Right atrium auricular region (tissue), 2 donors: ENCODE data around the gene SMC2. TPM values are rescaled to one million over a fixed set of nuclear protein-coding genes. Genes with fewer than 3 reads are reported as not detected.
A peak's percentile ranks its signal among the peaks of the same experiment; 100 is the strongest.

Experiments used
- DNase-seq: peaks from one replicate; pipeline ENCODE4 v3.0.0-alpha.2; 2019; ENCODE audit warnings: low spot score
- H3K27ac ChIP-seq, 2 donors: fragments of 200-600 bp; sonication (generic); 1 replicate in 1 of 2; 2 replicates in 1 of 2; pipeline ENCODE4 v1.5.1; 2016 to 2019
- H3K27me3 ChIP-seq, 2 donors: fragments of 200-600 bp; sonication (generic); one replicate each; pipeline versions ENCODE4 v1.5.1 to v1.6.0; 2017 to 2019
- H3K36me3 ChIP-seq: fragments of 200-600 bp; sonication (generic); one replicate; pipeline ENCODE4 v1.5.1; 2016
- H3K4me1 ChIP-seq, 2 donors: fragments of 200-600 bp; sonication (generic); one replicate each; pipeline versions ENCODE4 v1.5.1 to v1.6.0; 2017 to 2019
- H3K4me3 ChIP-seq, 2 donors: fragments of 200-600 bp; sonication (generic); 1 replicate in 1 of 2; 2 replicates in 1 of 2; pipeline ENCODE4 v1.5.1; 2017 to 2019; ENCODE audit warnings: mild to moderate bottlenecking in 1 of 2, moderate library complexity in 1 of 2
- H3K9me3 ChIP-seq, 2 donors: fragments of 200-600 bp; sonication (generic); one replicate each; pipeline ENCODE4 v1.5.1; 2019
- total RNA-seq, 2 donors: library from RNA; depleted of rRNA; stranded (reverse); fragments of >200 nt; gene quantifications; one replicate each; pipeline ENCODE4 v1.1.0, GENCODE V29; 2016
- TF ChIP-seq, protein P1 (sequence below), 2 donors: fragments of 200-600 bp; sonication (generic); IDR thresholded peaks; one replicate each; pipeline ENCODE4 v1.5.1; 2019; ENCODE audit warnings: antibody characterized with exemption in 2 of 2

The SMC2 gene
- total RNA-seq, 2 donors from 2014 or later, result 6.2 to 14.5 TPM

DNA sequence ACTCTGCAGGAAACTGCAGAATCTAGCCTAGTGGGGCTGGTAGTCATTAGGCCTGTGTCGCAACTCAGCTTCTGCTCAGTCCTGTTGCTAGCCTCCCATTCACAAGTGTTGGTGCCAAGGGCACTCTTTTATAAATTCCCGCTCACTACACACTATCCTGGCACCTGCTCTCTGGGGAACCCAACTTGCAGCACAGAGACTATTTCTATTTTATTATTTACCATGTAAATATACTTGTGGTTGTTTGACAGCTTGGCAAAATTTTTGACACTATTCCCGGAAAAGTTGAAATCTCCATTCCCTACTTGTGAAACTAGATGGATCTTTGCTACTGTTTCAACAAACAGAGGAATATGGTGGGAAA is 20.4 kb upstream of the SMC2 start:
- H3K4me3 ChIP-seq, result no peak overlapping the region
- no peaks in the 10 kb centered on the region for H3K4me1 ChIP-seq
- DNase-seq, result no peak
- H3K27ac ChIP-seq, result peak overlapping the region in 1 of 2 donors; percentile 47
- TF ChIP-seq, protein P1, sequence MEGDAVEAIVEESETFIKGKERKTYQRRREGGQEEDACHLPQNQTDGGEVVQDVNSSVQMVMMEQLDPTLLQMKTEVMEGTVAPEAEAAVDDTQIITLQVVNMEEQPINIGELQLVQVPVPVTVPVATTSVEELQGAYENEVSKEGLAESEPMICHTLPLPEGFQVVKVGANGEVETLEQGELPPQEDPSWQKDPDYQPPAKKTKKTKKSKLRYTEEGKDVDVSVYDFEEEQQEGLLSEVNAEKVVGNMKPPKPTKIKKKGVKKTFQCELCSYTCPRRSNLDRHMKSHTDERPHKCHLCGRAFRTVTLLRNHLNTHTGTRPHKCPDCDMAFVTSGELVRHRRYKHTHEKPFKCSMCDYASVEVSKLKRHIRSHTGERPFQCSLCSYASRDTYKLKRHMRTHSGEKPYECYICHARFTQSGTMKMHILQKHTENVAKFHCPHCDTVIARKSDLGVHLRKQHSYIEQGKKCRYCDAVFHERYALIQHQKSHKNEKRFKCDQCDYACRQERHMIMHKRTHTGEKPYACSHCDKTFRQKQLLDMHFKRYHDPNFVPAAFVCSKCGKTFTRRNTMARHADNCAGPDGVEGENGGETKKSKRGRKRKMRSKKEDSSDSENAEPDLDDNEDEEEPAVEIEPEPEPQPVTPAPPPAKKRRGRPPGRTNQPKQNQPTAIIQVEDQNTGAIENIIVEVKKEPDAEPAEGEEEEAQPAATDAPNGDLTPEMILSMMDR (IDR thresholded peaks at IDR 0.05), result no peak
- H3K27me3 ChIP-seq, result no peaks in the 10 kb centered on the region
- H3K9me3 ChIP-seq, result no peaks in the 10 kb centered on the region
- no peaks in the 10 kb centered on the region for H3K36me3 ChIP-seq

DNA sequence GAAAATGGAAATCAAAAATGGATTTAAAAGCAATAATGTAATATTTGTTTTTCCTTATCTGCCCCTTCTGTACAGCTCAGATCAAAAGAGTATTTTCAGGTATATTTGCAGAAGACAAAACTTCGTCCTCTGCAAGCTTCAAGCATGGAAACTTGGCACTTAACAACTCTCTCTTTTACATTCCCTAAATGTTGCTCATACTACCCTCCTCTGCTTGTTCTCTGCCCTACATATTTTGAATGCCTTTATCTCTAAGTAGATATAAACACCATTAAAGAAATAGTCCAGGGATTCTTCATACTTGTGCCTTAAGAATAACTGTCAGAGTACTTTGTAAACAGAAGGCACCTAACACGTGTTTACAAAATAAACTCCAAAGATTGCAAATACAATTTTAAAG is 19.2 kb upstream of the SMC2 start:
- no peaks in the 10 kb centered on the region for H3K27me3 ChIP-seq

DNA sequence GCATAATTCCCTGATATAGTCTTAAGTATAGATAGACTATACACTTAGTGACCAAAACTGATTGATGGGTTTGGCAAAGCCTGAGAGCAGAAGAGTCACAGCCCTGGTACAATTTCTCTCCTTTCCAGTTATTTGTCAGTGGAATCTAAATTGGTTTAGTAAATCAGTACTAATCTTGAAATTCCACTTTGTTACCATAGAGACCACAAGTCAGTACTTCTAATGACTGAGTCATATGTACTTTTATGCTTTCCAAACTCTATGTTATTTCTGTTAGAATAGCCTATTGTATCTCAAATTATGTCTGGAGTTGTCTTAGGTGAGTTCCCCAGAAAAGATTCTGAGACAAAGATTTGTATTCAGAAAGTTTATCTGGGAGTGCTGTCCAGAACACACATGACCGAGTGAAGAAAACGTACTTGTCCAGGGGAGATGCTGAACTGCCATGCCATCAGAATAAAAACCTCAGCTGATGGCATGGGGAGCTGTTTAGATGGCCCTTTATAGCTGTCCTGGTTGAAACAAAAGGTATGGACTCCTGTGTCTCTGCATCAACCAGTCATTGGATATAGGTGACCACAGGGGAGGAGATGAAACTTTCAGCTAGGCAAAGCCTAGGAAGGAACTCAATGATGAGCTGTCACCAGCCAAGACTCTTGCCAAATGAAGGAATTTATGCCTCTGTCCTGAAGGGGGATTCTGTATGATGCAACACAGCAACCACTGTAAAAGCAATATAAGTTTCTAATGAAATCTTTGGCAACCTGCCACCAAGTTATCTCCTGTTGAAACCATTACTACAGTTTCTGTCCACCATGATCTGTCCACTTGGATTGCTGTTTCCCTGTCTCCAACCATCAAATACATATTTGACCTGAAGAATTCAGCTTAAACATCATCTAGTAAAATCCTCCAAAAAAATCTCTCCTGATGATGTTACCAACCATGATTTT is 18.0 kb upstream of the SMC2 start:
- Histone ChIP-seq H3K4me1 (no peaks in the 10 kb centered on the region), H3K27me3 (no peaks in the 10 kb centered on the region), H3K36me3 (no peaks in the 10 kb centered on the region), H3K9me3 (no peaks in the 10 kb centered on the region), H3K27ac (peak overlapping the region in 1 of 2 donors; percentile 3), H3K4me3 (no peak overlapping the region)
- TF ChIP-seq, protein P1 (IDR thresholded peaks at IDR 0.05), result no peak
- DNase-seq, result no peak

More for the DNA sequence above, 19.2 kb upstream of the SMC2 start:
- Histone ChIP-seq H3K27ac (peak overlapping the region in 1 of 2 donors; percentile 3), H3K36me3 (no peaks in the 10 kb centered on the region), H3K9me3 (no peaks in the 10 kb centered on the region), H3K4me1 (no peaks in the 10 kb centered on the region), H3K4me3 (no peak overlapping the region)
- DNase-seq, result no peak
- TF ChIP-seq, protein P1 (IDR thresholded peaks at IDR 0.05), result no peak

DNA sequence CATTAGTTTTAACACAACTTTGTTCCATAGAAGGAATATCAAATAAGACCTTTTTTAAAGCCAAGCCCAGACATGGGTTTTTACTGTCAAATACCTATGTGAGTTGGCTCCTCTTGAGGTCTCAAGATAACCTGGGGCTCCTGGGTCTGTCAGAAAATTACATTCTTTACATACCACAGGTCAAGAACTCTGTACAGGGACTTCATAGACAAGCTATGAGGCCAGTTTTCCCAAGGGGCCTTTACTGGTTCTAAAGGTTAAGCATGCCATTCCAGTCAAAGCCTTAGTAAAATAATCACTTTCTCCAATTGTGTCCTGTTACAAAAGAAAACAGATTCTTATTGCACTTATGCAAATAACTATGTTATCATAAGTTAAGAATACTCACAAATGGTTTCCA is 15.5 kb upstream of the SMC2 start:
- no peak for DNase-seq
- Histone ChIP-seq H3K27me3 (no peaks in the 10 kb centered on the region), H3K9me3 (no peaks in the 10 kb centered on the region), H3K27ac (no peak overlapping the region), H3K4me1 (no peaks in the 10 kb centered on the region), H3K36me3 (no peaks in the 10 kb centered on the region), H3K4me3 (no peak overlapping the region)
- TF ChIP-seq, protein P1 (IDR thresholded peaks at IDR 0.05), result no peak

DNA sequence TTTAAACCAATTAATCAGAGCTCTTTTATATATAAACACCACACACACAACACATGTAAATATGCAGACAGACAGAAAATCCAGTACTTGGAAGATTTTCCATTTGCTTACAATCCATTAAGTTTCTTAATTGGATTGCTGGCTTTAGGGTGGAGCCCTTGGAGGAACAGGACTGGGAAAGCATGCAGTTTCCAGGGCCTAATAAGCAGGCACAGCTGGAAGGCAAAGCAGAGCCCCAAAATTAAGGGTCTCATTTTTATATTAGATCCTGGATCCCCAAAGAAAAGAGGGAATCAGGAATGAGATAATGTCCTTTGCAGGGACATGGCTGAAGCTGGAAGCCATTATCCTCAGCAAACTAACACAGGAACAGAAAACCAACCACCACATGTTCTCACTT is 13.1 kb upstream of the SMC2 start:
- Histone ChIP-seq H3K4me1 (no peaks in the 10 kb centered on the region), H3K9me3 (no peaks in the 10 kb centered on the region), H3K36me3 (no peaks in the 10 kb centered on the region), H3K4me3 (no peak overlapping the region), H3K27ac (no peak overlapping the region), H3K27me3 (no peaks in the 10 kb centered on the region)
- no peak for DNase-seq
- TF ChIP-seq, protein P1 (IDR thresholded peaks at IDR 0.05), result no peak
